ENCODE data around the gene FAM174B.

GRCh38 chr15:92580521-92580920, 75.1 kb downstream of the FAM174B start:
- TF ChIP-seq POLR2A (IDR thresholded peaks at IDR 0.05): no peak
- TF ChIP-seq CTCF (IDR thresholded peaks at IDR 0.05): no peak

Data from thyroid gland (tissue), 4 donors.